HG03469 (cell line): ENCODE data around the gene TEX12.

Source experiments
- ATAC-seq: cut with Tn5 transposase; IDR thresholded peaks from one replicate; pipeline ENCODE4 v1.9.1; 2021; ENCODE audit warnings: mild to moderate bottlenecking, moderate library complexity, moderate number of reproducible peaks; ENCODE audit not compliant: unreplicated experiment

TEX12 gene

DNA sequence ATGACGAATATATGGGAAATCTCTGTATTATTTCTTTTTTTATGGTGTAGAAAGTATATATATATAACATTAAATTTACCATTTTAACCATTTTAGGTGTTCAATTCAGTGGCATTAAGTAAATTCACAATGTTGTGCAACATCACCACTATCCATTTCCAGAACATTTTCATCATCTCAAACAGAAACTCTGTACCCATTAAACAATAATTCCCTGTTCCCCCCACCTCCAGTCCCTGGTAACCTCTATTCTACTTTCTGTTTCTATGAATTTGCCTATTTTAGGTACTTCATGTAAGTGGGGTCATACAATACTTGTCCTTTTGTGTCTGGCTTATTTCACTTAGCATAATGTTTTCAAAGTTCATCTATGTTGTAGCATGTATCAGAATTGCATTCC is 43.7 kb downstream of the TEX12 start:
- no peak for ATAC-seq

DNA sequence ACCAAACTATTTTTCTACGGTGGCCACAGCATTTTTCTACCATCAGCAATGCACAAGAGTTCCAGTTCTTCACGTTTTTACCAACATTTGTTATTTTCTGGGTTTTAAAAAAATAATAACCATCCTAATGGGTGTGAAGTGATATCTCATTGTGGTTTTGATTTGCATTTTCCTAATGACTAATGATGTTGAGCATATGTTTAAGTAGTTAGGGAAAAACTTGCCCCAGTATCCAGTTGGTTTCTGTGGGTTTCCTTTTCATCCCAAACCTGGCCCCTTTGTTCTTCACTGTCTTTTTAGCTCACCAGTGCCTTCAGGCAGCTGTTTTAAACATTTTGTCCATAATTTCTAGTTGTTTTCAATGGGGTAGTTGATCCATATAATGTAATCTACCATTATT is 44.4 kb downstream of the TEX12 start:
- no peak for ATAC-seq

DNA sequence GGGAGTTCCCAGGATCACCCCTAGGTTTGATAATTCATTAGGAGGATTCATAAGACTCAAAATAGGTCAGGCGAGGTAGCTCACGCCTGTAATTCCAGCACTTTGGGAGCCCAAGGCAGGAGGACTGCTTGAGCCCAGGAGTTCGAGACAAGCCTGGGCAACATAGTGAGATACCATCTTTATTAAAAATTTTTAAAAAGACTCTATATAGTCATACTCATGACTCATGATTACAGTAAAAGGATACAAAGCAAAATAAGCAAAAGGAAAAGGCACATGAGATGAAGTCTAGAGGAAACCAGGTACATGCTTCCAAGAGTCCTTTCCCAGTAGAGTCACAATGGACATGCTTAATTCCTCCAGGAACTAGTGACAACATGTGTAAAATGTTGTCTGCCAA is 45.1 kb downstream of the TEX12 start:
- ATAC-seq, result no peak

DNA sequence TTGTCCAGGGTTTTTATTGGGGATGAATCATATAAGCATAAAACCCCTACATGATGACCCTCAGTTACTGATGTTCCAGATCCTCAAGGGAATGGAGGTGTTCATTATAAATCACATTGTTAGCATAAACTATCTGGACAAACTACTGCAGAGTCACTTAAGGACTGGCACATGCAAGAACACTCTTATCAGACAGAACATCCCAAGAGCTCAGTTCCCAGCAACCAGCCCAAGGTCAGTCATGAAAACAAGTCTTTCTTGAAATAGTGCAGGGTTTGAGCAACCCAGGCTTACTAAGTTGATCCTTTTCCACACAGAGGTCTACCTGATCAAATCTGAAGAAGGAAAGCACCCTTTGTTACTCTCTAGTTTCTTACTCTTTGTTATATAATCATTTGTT is 45.5 kb downstream of the TEX12 start:
- ATAC-seq, result no peak

DNA sequence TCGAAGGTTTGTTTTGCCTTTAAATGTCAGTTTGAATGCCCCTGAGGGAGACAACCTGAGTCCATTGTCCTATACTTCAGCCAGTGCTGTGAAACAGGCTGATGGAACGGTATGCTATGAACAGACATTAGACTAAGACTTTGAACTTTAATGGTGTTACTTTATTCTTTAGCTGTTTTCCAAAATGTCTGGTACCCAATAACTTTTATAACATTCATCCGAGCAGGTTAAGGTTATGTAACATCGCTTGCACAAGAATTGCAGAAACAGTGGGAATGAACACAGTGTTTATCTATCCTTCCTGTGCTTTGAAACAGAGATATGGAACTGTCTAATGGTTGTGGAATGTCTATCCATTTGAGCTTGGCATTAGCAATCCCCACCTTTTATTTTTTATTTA is 46.6 kb downstream of the TEX12 start:
- ATAC-seq, result no peak

DNA sequence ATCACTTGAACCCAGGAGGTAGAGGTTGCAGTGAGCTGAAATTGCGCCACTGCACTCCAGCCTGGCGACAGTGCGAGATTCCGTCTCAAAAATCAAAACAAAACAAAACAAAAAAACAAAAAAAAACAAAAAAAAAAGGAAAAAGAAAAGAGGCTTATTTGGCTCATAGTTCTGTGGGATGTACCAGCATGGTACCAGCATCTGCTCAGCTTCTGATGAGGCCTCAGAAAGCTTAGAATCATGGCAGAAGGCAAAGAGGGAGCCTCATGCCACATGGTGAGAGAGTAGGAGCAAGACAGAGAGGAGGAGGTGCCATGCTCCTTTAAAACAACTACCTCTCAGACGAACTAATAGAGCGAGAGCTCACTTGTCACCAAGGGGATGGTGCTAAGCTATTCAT is 48.4 kb downstream of the TEX12 start:
- ATAC-seq, result no peak

DNA sequence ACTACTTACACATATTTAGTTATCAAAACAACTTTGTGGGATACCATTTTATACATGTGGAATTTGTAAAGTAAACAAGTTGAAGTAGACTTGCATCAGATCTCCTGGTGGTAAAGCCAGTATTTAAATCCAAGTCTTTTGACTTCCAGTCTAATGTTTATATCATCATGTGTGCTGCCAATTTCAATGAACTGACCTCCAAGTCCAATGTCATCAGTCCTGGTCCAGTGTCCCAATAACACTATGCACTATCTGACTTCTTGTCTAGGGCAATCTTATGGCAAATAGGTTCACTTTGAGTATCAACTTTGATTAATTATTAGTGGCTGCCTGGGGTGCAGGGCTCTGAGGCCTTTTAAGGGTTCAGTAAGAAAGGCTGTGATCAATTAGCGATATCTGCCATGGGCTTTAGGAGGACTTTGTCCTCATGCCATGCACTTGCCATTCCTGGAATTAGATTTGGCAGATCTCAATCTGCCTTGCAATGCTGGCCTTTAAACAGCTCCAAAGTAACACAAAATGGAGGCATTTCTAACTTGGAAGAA is 49.5 kb downstream of the TEX12 start:
- ATAC-seq, result no peak

DNA sequence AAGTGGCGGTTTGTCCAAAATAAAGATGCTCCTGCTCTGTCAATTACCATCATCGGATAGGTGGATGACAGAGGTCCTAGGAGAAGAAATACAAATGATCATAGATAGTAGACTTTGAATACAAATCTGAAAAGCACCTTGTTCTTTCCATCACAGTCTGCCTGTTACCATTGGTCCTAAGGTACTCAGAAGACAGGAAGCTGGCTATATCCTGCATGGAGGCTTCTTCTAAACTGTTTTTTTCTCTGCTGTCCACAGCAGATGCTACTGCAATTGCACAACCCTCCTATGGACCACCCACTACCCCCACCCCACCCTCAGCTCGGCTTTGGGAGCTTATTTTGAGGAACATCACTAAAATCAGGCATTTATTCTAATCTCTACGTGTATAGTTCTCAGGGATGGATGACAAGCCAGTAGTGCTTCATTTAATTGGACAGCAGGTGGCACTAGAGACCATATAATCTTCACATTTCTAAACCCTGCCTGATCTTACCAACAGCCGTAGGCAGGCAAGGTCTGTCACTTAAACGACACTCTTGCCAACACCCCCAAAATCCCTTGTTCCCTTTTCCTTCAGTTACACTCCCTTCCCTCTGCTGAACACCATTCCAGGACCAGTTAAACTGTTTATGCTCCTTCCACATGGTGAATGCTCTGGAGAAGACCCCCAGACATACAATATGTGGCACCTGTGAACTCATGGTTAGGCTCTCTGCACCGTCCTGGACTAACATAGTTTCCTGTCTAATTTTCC is 52.5 kb downstream of the TEX12 start:
- ATAC-seq, result peak; percentile 79

DNA sequence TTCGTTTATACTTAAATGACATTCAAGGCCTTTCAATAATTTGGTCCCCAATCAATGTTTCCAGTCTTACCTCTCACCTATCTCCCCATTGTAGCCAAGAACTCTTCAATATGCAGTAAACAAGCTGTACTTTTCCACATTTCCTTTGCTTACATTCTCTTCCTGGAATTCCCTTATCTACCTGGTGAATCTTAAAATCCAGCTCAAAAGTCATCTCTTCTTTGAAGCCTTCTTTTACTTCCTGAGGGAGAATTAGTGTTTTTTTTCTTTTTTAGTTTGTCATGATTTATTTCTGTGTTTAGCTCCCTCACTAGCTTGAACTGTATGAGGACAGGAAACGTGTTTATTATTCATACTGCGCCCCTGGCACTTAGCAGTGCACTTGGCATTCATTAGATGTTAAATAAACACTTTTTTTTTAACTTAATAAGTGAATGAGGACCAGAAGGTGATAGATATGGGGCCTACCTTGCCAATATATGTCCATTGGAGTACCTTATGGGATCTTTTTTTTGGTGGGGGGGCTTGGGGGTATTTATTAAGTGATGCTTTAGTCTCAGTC is 54.2 kb downstream of the TEX12 start:
- no peak for ATAC-seq
